A673 (cell line): ENCODE results near the gene CDK5RAP2.

Source experiments
- EZH2 ChIP-seq: fragments of 200-600 bp; sonication (generic); IDR thresholded peaks from 2 replicates; pipeline ENCODE4 v1.6.1; 2017; ENCODE audit warnings: borderline replicate concordance, low read depth, mild to moderate bottlenecking, mixed read lengths, antibody characterized with exemption, low read length; ENCODE audit not compliant: poor library complexity, severe bottlenecking
- TF ChIP-seq, protein P1 (sequence below): fragments of 300-800, 200-600 bp; sonication (generic); conservative IDR thresholded peaks from 2 replicates; pipeline ENCODE4 v1.5.1; 2017; ENCODE audit warnings: low read depth, mild to moderate bottlenecking, antibody characterized with exemption, low read length, moderate library complexity, mixed read lengths

DNA sequence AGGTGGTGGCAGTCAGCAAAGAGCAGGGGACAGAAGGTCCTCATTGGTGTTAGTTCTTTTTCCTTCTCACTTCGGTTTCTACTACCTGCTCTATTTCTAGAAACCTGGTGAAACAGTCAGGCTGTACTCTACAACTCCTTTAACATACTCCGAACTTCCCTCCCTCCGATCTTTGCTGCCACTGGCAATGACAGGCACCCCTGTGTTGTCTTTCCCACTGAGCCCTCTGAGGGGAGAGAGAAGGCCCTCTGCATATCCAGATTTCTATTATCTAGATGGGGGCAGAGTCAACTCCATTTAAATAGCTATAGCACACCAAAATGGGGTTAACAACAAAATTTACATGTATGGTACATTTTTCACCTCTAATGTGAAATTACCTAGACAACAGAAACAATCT, 123.7 kb downstream of the CDK5RAP2 start:
- TF ChIP-seq, protein P1, sequence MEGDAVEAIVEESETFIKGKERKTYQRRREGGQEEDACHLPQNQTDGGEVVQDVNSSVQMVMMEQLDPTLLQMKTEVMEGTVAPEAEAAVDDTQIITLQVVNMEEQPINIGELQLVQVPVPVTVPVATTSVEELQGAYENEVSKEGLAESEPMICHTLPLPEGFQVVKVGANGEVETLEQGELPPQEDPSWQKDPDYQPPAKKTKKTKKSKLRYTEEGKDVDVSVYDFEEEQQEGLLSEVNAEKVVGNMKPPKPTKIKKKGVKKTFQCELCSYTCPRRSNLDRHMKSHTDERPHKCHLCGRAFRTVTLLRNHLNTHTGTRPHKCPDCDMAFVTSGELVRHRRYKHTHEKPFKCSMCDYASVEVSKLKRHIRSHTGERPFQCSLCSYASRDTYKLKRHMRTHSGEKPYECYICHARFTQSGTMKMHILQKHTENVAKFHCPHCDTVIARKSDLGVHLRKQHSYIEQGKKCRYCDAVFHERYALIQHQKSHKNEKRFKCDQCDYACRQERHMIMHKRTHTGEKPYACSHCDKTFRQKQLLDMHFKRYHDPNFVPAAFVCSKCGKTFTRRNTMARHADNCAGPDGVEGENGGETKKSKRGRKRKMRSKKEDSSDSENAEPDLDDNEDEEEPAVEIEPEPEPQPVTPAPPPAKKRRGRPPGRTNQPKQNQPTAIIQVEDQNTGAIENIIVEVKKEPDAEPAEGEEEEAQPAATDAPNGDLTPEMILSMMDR: no peak
- TF ChIP-seq EZH2: no peak
